Kidney epithelial cell (primary cell): ENCODE results near the gene SLC2A5. TPM values are rescaled to one million over a fixed set of nuclear protein-coding genes. Genes with fewer than 3 reads are reported as not detected.
"Not testable (repeated sequence)": the region's sequence is repeated elsewhere in the genome, so short reads cannot be mapped to it uniquely, and the experiment has no call there.

ENCODE experiments used
- DNase-seq: peaks from one replicate; pipeline ENCODE4 v3.0.0-alpha.2; 2010; ENCODE audit warnings: low read depth
- H3K27me3 ChIP-seq: 2 replicates; pipeline ENCODE4 v1.6.0; 2011; ENCODE audit warnings: low read length; ENCODE audit not compliant: control insufficient read depth, insufficient read depth
- H3K36me3 ChIP-seq: 2 replicates; pipeline ENCODE4 v1.5.1; 2011; ENCODE audit warnings: low read length; ENCODE audit not compliant: control insufficient read depth, insufficient read depth
- H3K4me3 ChIP-seq: 2 replicates; pipeline ENCODE4 v1.5.1; 2011; ENCODE audit warnings: low read depth, mild to moderate bottlenecking, control low read depth, low read length
- total RNA-seq: library from RNA; depleted of rRNA; stranded (reverse); fragments of >200 nt; gene quantifications from 2 replicates; pipeline ENCODE4 v1.2.3, GENCODE V29; 2015
- TF ChIP-seq, protein P1 (sequence below): IDR thresholded peaks from 2 replicates; pipeline ENCODE4 v1.5.1; 2011; ENCODE audit warnings: mild to moderate bottlenecking, moderate library complexity, low read length, control low read depth, inconsistent platforms; ENCODE audit not compliant: insufficient read depth, poor library complexity, severe bottlenecking

SLC2A5 gene
- total RNA-seq, 1 donor from 2014 or later = not detected

DNA sequence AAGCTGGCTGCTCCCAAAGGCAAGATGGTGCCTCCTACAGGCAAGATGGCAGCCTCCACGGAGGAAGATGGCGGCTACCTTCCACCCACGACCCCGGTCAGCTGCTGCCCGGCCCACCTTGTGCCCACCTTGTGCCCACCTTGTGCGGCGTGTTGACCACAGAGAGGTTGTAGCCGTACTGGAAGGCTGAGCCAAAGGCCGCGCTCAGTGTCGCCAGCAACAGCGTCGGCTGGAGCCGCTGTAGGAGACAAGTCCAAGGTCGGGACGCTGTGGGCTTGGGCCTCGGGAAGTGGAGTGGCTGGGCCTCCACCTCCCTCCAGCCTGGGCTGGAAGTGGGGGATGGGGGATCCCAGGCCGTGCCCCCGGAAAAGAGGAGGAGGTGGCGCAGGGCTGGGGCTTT lies 44.6 kb downstream of the SLC2A5 start:
- Histone ChIP-seq H3K4me3 (no peak overlapping the region), H3K27me3 (peaks cover 3% of the 10 kb centered on the region), H3K36me3 (no peaks in the 10 kb centered on the region)
- TF ChIP-seq, protein P1, sequence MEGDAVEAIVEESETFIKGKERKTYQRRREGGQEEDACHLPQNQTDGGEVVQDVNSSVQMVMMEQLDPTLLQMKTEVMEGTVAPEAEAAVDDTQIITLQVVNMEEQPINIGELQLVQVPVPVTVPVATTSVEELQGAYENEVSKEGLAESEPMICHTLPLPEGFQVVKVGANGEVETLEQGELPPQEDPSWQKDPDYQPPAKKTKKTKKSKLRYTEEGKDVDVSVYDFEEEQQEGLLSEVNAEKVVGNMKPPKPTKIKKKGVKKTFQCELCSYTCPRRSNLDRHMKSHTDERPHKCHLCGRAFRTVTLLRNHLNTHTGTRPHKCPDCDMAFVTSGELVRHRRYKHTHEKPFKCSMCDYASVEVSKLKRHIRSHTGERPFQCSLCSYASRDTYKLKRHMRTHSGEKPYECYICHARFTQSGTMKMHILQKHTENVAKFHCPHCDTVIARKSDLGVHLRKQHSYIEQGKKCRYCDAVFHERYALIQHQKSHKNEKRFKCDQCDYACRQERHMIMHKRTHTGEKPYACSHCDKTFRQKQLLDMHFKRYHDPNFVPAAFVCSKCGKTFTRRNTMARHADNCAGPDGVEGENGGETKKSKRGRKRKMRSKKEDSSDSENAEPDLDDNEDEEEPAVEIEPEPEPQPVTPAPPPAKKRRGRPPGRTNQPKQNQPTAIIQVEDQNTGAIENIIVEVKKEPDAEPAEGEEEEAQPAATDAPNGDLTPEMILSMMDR = no peak
- no peak for DNase-seq

DNA sequence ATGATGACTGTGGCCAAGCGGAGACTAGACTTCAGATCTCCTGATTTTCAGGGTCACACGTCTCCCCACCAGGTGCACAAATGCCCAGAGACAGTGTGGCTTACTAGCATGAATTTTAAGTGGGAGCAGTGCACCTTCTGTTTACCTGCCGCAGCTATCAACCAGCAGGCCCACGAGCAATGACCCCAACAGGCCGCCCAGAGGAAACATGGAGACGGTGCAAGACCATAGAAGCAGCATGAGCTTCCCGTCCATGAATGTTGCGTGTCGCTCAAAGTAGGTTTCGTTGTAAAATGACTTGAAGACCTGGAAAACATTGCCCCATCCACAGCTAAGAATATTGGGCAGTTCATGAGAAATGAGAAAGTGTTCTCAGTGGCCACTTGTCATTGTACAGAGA lies 46.7 kb downstream of the SLC2A5 start:
- TF ChIP-seq, protein P1 = no peak
- Histone ChIP-seq H3K36me3 (no peaks in the 10 kb centered on the region), H3K27me3 (peaks cover 3% of the 10 kb centered on the region), H3K4me3 (no peak overlapping the region)
- no peak for DNase-seq

DNA sequence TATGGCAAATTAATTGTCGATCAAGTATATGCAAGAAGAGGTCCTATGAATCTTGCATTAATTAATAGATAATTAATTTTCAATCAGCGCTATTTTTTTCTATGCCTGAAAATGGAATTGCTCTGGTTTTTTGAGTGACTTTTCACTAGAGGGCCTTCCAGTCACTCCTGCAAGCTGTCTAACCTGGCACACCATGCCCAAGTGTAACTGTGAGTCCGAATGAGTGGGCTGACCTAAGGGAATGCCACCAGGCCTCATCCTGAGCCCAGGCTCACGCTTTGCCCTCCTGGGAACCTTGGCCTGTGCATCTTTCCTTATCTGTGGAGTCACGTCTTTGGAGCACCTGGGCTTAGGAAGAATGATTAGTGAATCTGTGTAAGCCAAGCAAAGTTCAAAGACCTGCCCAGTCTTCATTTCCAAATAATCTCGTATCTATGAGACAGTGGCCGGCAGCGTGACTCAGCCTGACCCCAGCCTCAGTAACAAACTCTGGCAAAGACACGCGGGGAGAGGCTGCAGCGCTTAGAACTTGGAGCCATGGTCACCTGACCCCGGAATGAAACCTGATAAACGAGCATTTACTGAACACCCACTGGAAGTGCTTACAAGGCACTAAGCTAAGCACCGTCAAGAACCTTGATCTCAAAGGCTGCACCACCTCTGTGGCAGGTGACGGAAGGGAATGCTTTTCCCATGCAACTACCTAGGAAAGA lies 47.3 kb downstream of the SLC2A5 start:
- not testable (repeated sequence) for H3K27me3 ChIP-seq, DNase-seq, H3K4me3 ChIP-seq, H3K36me3 ChIP-seq

DNA sequence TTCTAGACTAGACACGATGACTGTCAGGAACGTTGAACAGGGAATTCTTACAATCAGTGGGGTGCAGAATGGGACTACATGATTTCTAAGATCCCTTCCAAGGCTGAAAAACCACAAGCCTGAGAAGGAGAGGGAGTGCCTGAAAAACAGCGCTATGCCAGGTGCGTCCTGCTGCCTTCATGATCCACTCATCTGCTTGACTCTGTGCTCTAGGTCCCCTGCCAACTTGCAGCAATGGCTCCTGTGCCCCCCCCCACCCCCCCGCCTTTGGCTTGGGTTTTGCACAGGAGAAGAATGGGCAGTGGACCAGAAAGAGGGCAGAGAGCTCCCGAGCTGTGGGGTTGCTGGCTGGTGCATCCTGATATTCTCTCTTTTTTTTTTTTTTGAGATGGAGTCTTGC lies 49.1 kb downstream of the SLC2A5 start:
- DNase-seq = no peak
- H3K36me3 ChIP-seq = no peaks in the 10 kb centered on the region
- peaks cover 3% of the 10 kb centered on the region for H3K27me3 ChIP-seq
- TF ChIP-seq, protein P1 = no peak
- no peak overlapping the region for H3K4me3 ChIP-seq

DNA sequence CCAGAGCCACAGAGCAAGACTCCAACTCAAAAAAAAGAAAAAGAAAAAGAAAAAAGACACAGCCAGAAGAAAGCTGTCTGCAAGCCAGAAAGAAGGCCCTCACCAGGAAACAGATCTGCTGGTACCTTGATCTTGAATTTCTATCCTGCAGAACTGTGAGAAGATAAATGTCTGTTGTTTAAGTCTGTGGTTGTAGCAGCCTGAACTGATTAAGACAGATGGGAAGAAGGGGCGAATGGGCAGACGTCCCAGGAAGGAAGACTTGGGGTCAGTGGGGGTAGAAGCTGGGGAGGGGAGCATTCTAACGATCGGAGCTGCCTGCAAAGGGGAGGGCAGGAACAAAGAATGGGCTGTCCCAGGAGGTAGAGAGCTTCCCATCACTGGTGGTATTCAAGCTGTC lies 49.5 kb downstream of the SLC2A5 start:
- TF ChIP-seq, protein P1 = no peak
- Histone ChIP-seq H3K36me3 (no peaks in the 10 kb centered on the region), H3K27me3 (peaks cover 3% of the 10 kb centered on the region), H3K4me3 (no peak overlapping the region)
- DNase-seq = no peak

DNA sequence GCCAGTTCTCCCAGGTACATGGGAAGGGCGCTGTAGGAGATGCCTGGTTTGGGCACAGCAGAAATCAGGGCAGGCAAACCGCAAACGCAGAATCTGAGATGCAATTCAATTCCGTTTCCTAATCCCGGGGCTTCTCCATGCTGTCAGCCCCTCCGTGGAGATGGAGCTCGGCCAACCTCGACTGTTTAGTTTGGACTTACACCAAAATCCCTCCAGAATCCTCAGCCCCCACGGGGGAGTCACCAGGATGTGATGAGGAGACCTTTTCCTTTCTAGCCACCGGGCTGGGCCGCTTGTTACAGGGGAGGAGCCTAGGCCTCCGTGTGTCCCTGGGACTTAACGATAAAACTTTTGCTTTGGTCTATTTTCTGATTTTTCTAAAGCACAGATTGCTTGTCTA lies 51.1 kb downstream of the SLC2A5 start:
- Histone ChIP-seq H3K36me3 (no peaks in the 10 kb centered on the region), H3K4me3 (no peak overlapping the region), H3K27me3 (peaks cover 3% of the 10 kb centered on the region)
- TF ChIP-seq, protein P1 = no peak
- no peak for DNase-seq
